ENCODE results near the gene SYT1. TPM values are rescaled to one million over a fixed set of nuclear protein-coding genes. Genes with fewer than 3 reads are reported as not detected.

Gene SYT1
- total and polyA plus RNA-seq, 2 of the 4 experiments (the other 2 are of a cell fraction) = 2.8 to 3.0 TPM

- H2BK120ac ChIP-seq (ENCODE audit: low read depth, low read length) = no peak overlapping the region
Measured at GRCh38 chr12:79451365-79451764, 586.8 kb downstream of the SYT1 start.

More at GRCh38 chr12:79451365-79451764, 586.8 kb downstream of the SYT1 start:
- no peaks in the 10 kb centered on the region for H3K36me3 ChIP-seq (ENCODE audit: control insufficient read depth, insufficient read depth, low read length)
- no peak overlapping the region for H3K18ac ChIP-seq (ENCODE audit: low read depth, low read length)
- DNase-seq (no peak), ATAC-seq (ENCODE audit: low read depth) (no peak)
- H3K9ac ChIP-seq (ENCODE audit: low read depth, low read length) = no peak overlapping the region
- H2AK5ac ChIP-seq (ENCODE audit: low read depth, low read length) = no peak overlapping the region
- H3K4me1 ChIP-seq (ENCODE audit: control insufficient read depth, insufficient read depth, low read length) = peaks cover 12% of the 10 kb centered on the region
- H4K5ac ChIP-seq (ENCODE audit: low read depth, low read length) = no peak overlapping the region
- dilution Hi-C loops (cut with HindIII; ENCODE audit: low sequenced_read_pairs, unreplicated experiment) = no loop called here
- no TSS peak for BruUV-seq (replicated peaks)
- no peaks in the 10 kb centered on the region for H3K79me1 ChIP-seq (ENCODE audit: low read depth in 1 of 2, low read length in 2 of 2)
- H3K9me1 ChIP-seq (ENCODE audit: insufficient read depth, low read length) = peaks cover 10% of the 10 kb centered on the region
- in situ Hi-C loops (cut with MboI; ENCODE audit: low sequenced_read_pairs) = loop anchor here (5.0 kb wide), 1 partner anchor 51 kb away; no protein-coding TSS in a partner anchor
- H3K9me3 ChIP-seq (ENCODE audit: control insufficient read depth, insufficient read depth, low read length) = no peaks in the 10 kb centered on the region
- no peaks in the 10 kb centered on the region for H4K20me1 ChIP-seq (ENCODE audit: insufficient read depth, low read length)
- no peak overlapping the region for H3K4me2 ChIP-seq (ENCODE audit: low read depth, low read length)
- ChIA-PET CTCF (no interaction called here), POLR2A (ENCODE audit: unreplicated experiment) (no interaction called here)
- no peak overlapping the region for H3K4ac ChIP-seq (ENCODE audit: low read depth, low read length)
- H3K4me3 ChIP-seq (ENCODE audit: insufficient read depth, low read depth, low read length) = no peak overlapping the region
- H2AFZ ChIP-seq (replicated peaks; ENCODE audit: low read length, poor library complexity) = no peak overlapping the region
- no peaks in the 10 kb centered on the region for H3K27me3 ChIP-seq (ENCODE audit: control insufficient read depth, insufficient read depth, low read length)
- no peak overlapping the region for H3K14ac ChIP-seq (replicated peaks; ENCODE audit: low read depth, low read length)
- no peak overlapping the region for H2BK20ac ChIP-seq (ENCODE audit: low read depth, low read length)
- no peak overlapping the region for H3K23ac ChIP-seq (ENCODE audit: low read depth, low read length)
- no peak overlapping the region for H3K27ac ChIP-seq (ENCODE audit: insufficient read depth, low read length)
- no peak overlapping the region for H4K8ac ChIP-seq (ENCODE audit: low read depth in 2 of 2, low read length in 2 of 2)
- no peak overlapping the region for H2BK15ac ChIP-seq (ENCODE audit: low read depth, low read length)
- H3K56ac ChIP-seq (ENCODE audit: extremely low read depth, insufficient read depth, low read length) = no peak overlapping the region
- no peak overlapping the region for H2AK9ac ChIP-seq (replicated peaks; ENCODE audit: low read depth, low read length, poor library complexity)
- intact Hi-C loops (cut with micrococcal nuclease) = no loop called here
- no peak overlapping the region for H4K91ac ChIP-seq (ENCODE audit: insufficient read depth, low read depth, low read length)
- no peak overlapping the region for H2BK5ac ChIP-seq (ENCODE audit: low read depth, low read length, poor library complexity, severe bottlenecking)
- TF ChIP-seq RFX5 (IDR thresholded peaks at IDR 0.05; ENCODE audit: low read depth, low read length) (no peak), MAFK (IDR thresholded peaks at IDR 0.05; ENCODE audit: low read depth, low read length) (0 out of 2 replicates have a peak, but pooled peaks have one; percentile 14)
